H1 (cell line): ENCODE data around the gene LRRC46. TPM values are rescaled to one million over a fixed set of nuclear protein-coding genes. Genes with fewer than 3 reads are reported as not detected.

ENCODE experiments used
- CTCF ChIA-PET: fragments of 300-600 bp; sonication (Branson Sonifier 250); formaldehyde crosslinking; loops from one replicate; lab custom pipeline; 2021; ENCODE audit not compliant: partially characterized antibody; lab: Charles Lee
- POLR2A ChIA-PET: fragments of 300-600 bp; sonication (Branson Sonifier 250); formaldehyde crosslinking; loops from one replicate; lab custom pipeline; 2021; ENCODE audit warnings: inconsistent platforms; ENCODE audit not compliant: partially characterized antibody; lab: Charles Lee
- DNase-seq, 2 experiments: peaks; one replicate each; pipeline versions ENCODE4 v3.0.0 to v3.0.0-alpha.2; 2010 to 2022; ENCODE audit warnings: low spot score in 2 of 2, low read depth in 1 of 2, mixed read lengths in 1 of 2
- FAIRE-seq: peaks from 2 replicates; lab custom pipeline; 2011; peaks lifted over from hg19 to GRCh38; lab: Jason Lieb, UNC
- H2AFZ ChIP-seq: 2 replicates; pipeline ENCODE4 v1.8.1; 2012; ENCODE audit warnings: low read length, inconsistent platforms
- H2AK5ac ChIP-seq: 2 replicates; pipeline ENCODE4 v1.6.1; 2013; ENCODE audit warnings: low read depth, low read length
- H2BK120ac ChIP-seq: replicated peaks from 2 replicates; pipeline ENCODE3; 2013; ENCODE audit warnings: low read depth, low read length, inconsistent platforms
- H2BK12ac ChIP-seq: 2 replicates; pipeline ENCODE4 v1.6.1; 2013; ENCODE audit warnings: low read depth, low read length
- H2BK15ac ChIP-seq: 2 replicates; pipeline ENCODE4 v1.6.1; 2013; ENCODE audit warnings: low read length
- H2BK20ac ChIP-seq: 2 replicates; pipeline ENCODE4 v1.6.1; 2013; ENCODE audit warnings: low read length
- H2BK5ac ChIP-seq: 2 replicates; pipeline ENCODE4 v1.6.1; 2013; ENCODE audit warnings: low read depth, low read length
- H3K14ac ChIP-seq: 2 replicates; pipeline ENCODE4 v1.6.1; 2013; ENCODE audit warnings: inconsistent platforms; ENCODE audit not compliant: insufficient read length
- H3K18ac ChIP-seq: 2 replicates; pipeline ENCODE4 v1.6.1; 2013; ENCODE audit warnings: low read length; ENCODE audit errors: extremely low read depth
- H3K23ac ChIP-seq: 2 replicates; pipeline ENCODE4 v1.6.1; 2013; ENCODE audit warnings: inconsistent platforms; ENCODE audit not compliant: insufficient read length
- H3K23me2 ChIP-seq: 2 replicates; pipeline ENCODE4 v1.6.1; 2013; ENCODE audit warnings: low read depth, low read length
- H3K27ac ChIP-seq: 2 replicates; pipeline ENCODE4 v1.6.1; 2011; ENCODE audit warnings: low read depth, low read length, inconsistent platforms
- H3K27me3 ChIP-seq, 4 experiments: replicated peaks in 1 of 4; 1 replicate in 1 of 4; 2 replicates in 3 of 4; pipeline versions ENCODE4 v1.6.1 to v1.8.1; 2011 to 2013; ENCODE audit warnings: low read length in 3 of 4, mild to moderate bottlenecking in 3 of 4, inconsistent platforms in 2 of 4, mixed read lengths in 2 of 4, moderate library complexity in 1 of 4; ENCODE audit not compliant: control insufficient read depth in 3 of 4, insufficient read depth in 3 of 4; ENCODE audit errors: extremely low read depth in 1 of 4
- H3K36me3 ChIP-seq, 4 experiments: 2 replicates each; pipeline versions ENCODE4 v1.6.1 to v1.8.1; 2011 to 2013; ENCODE audit warnings: mild to moderate bottlenecking in 4 of 4, low read length in 3 of 4, moderate library complexity in 2 of 4, control low read depth in 1 of 4, inconsistent platforms in 1 of 4; ENCODE audit not compliant: insufficient read depth in 4 of 4, control insufficient read depth in 2 of 4
- H3K4ac ChIP-seq: replicated peaks from 2 replicates; pipeline ENCODE3; 2013; ENCODE audit warnings: low read length, low read depth, mixed read lengths, inconsistent platforms; ENCODE audit not compliant: insufficient read length
- H3K4me1 ChIP-seq, 4 experiments: replicated peaks in 1 of 4; 1 replicate in 1 of 4; 2 replicates in 3 of 4; pipeline versions ENCODE4 v1.6.1 to v1.8.1; 2011 to 2013; ENCODE audit warnings: low read length in 3 of 4, inconsistent platforms in 2 of 4, mixed read lengths in 1 of 4; ENCODE audit not compliant: insufficient read depth in 4 of 4, control insufficient read depth in 3 of 4
- H3K4me2 ChIP-seq, 2 experiments: 2 replicates each; pipeline versions ENCODE4 v1.6.1 to v1.8.1; 2011 to 2013; ENCODE audit warnings: low read depth in 2 of 2, low read length in 2 of 2, control low read depth in 1 of 2, inconsistent platforms in 1 of 2, mild to moderate bottlenecking in 1 of 2; ENCODE audit not compliant: insufficient read depth in 1 of 2
- H3K4me3 ChIP-seq, 4 experiments: fragments of 200-600, 300-600 bp in 1 of 4; sonication (generic), shearing (Covaris generic), sonication (Bioruptor Twin) in 1 of 4; 2 replicates each; pipeline versions ENCODE4 v1.5.1 to v1.8.1; 2011 to 2016; ENCODE audit warnings: low read length in 4 of 4, low read depth in 3 of 4, control low read depth in 2 of 4, inconsistent platforms in 2 of 4, mild to moderate bottlenecking in 2 of 4, mixed read lengths in 1 of 4, moderate library complexity in 1 of 4; ENCODE audit not compliant: insufficient read depth in 2 of 4; ENCODE audit errors: extremely low read depth in 1 of 4
- H3K56ac ChIP-seq: replicated peaks from 2 replicates; pipeline ENCODE3; 2013; ENCODE audit warnings: low read depth, mild to moderate bottlenecking, mixed read lengths, low read length, inconsistent platforms; ENCODE audit not compliant: insufficient read length
- H3K79me1 ChIP-seq: 2 replicates; pipeline ENCODE4 v1.6.1; 2013; ENCODE audit warnings: low read depth, low read length, control low read depth
- H3K79me2 ChIP-seq, 2 experiments: 2 replicates each; pipeline versions ENCODE4 v1.6.1 to v1.8.1; 2012 to 2013; ENCODE audit warnings: low read length in 2 of 2, mild to moderate bottlenecking in 2 of 2, inconsistent platforms in 1 of 2; ENCODE audit not compliant: insufficient read depth in 2 of 2, control insufficient read depth in 1 of 2
- H3K9ac ChIP-seq, 4 experiments: replicated peaks in 1 of 4; 1 replicate in 1 of 4; 2 replicates in 3 of 4; pipeline versions ENCODE4 v1.6.1 to v1.8.1; 2011 to 2013; ENCODE audit warnings: low read depth in 3 of 4, low read length in 3 of 4, control low read depth in 2 of 4, mild to moderate bottlenecking in 2 of 4, moderate library complexity in 2 of 4, inconsistent platforms in 1 of 4; ENCODE audit errors: extremely low read depth in 1 of 4
- H3K9me3 ChIP-seq, 2 experiments: 2 replicates each; pipeline versions ENCODE4 v1.6.1 to v1.8.1; 2012 to 2013; ENCODE audit warnings: mild to moderate bottlenecking in 2 of 2, moderate library complexity in 2 of 2, control low read depth in 1 of 2, inconsistent platforms in 1 of 2, low read depth in 1 of 2, low read length in 1 of 2, mixed read lengths in 1 of 2; ENCODE audit not compliant: insufficient read depth in 2 of 2
- H4K20me1 ChIP-seq, 2 experiments: replicated peaks in 1 of 2; 2 replicates each; pipeline versions ENCODE3 to v1.8.1; 2011 to 2013; ENCODE audit warnings: inconsistent platforms in 2 of 2, low read length in 2 of 2, mild to moderate bottlenecking in 1 of 2; ENCODE audit not compliant: insufficient read depth in 2 of 2, control insufficient read depth in 1 of 2
- H4K5ac ChIP-seq: 2 replicates; pipeline ENCODE4 v1.6.1; 2013; ENCODE audit warnings: low read length, low read depth, mixed read lengths, inconsistent platforms; ENCODE audit not compliant: insufficient read length
- H4K8ac ChIP-seq: 2 replicates; pipeline ENCODE4 v1.8.0; 2013; ENCODE audit warnings: mild to moderate bottlenecking, moderate library complexity, low read length, inconsistent platforms; ENCODE audit not compliant: insufficient read depth; ENCODE audit errors: extremely low read depth
- H4K91ac ChIP-seq: replicated peaks from 2 replicates; pipeline ENCODE3; 2013; ENCODE audit warnings: low read length, mixed read lengths, inconsistent platforms; ENCODE audit not compliant: insufficient read length
- BCL11A ChIP-seq, 2 experiments: IDR thresholded peaks; one replicate each; pipeline ENCODE4 v1.6.1; 2011; ENCODE audit warnings: low read depth in 2 of 2, low read length in 2 of 2, mild to moderate bottlenecking in 2 of 2
- HDAC2 ChIP-seq, 2 experiments: fragments of 300-600 bp in 1 of 2; sonication (generic) in 1 of 2; IDR thresholded peaks; 2 replicates each; pipeline ENCODE4 v1.6.1; 2011 to 2012; ENCODE audit warnings: low read depth in 2 of 2, low read length in 2 of 2, mild to moderate bottlenecking in 2 of 2, moderate library complexity in 2 of 2, borderline replicate concordance in 1 of 2, inconsistent platforms in 1 of 2
- KDM1A ChIP-seq: fragments of 200-600, 300-600 bp; sonication (generic); IDR thresholded peaks from 2 replicates; pipeline ENCODE4 v1.7.1; 2016; ENCODE audit warnings: mild to moderate bottlenecking, low read length, borderline replicate concordance
- TCF12 ChIP-seq: IDR thresholded peaks from 2 replicates; pipeline ENCODE4 v1.6.1; 2011; ENCODE audit warnings: low read depth, mild to moderate bottlenecking, low read length
- WGBS, 2 experiments: shearing (Covaris generic) in 1 of 2; methylation state at CpG; one replicate each; pipeline versions ENCODE4 v1.1.6 to v1.1.7; 2013 to 2015; ENCODE audit warnings: low lambda C conversion rate in 2 of 2, mixed read lengths in 2 of 2, inconsistent platforms in 1 of 2, low coverage in 1 of 2, missing lambda C conversion rate in 1 of 2; ENCODE audit not compliant: insufficient replicate concordance in 2 of 2, insufficient coverage in 1 of 2, insufficient read length in 1 of 2; ENCODE audit errors: extremely low coverage in 1 of 2, missing lambda C conversion rate in 1 of 2; 5-methylcytosine and 5-hydroxymethylcytosine counted together
- polyA plus RNA-seq, 7 experiments: library from polyadenylated mRNA; depleted of rRNA in 3 of 7; stranded (reverse) in 5 of 7; unstranded in 2 of 7; fragments of >200 nt in 5 of 7; fragments of 200-250 nt in 2 of 7; gene quantifications; 1 replicate in 5 of 7; 2 replicates in 1 of 7; 4 replicates in 1 of 7; pipeline versions ENCODE4 v1.2.1 to v1.2.3, GENCODE V29; 2011 to 2013; ENCODE audit warnings: missing spikeins in 2 of 7, mixed read lengths in 2 of 7
- total RNA-seq: library from RNA; stranded (reverse); fragmentation: NEBNext Ultra II Directional; extraction: Animal tissue kit (Norgen Biotek cat#: 25700); gene quantifications from 2 replicates; pipeline ENCODE4 v1.2.1, GENCODE V29; 2021

LRRC46 gene
- total and polyA plus RNA-seq, 2 of the 8 experiments (the other 6 are each of a cell fraction or from before 2014, with no cell fraction given), result 0.18 TPM; not detected in 1

- peak overlapping the region; percentile 54; the same call in 1 of the 2 replicates for H2BK5ac ChIP-seq
- peaks cover 0 to 2% of the 10 kb centered on the region in 2 experiments for H4K20me1 ChIP-seq
- H3K18ac ChIP-seq, result no peak overlapping the region; the same call in 1 of the 2 replicates
- FAIRE-seq (no peak), DNase-seq (no peak)
- no peak overlapping the region for H3K27ac ChIP-seq
- peaks cover 0 to 9% (median 1%) of the 10 kb centered on the region in 4 experiments; a peak in 4 of 8 replicates for H3K36me3 ChIP-seq
- H2BK120ac ChIP-seq, result no peak overlapping the region
- H2AK5ac ChIP-seq, result no peak overlapping the region
- POLR2A ChIA-PET, result interaction anchor here (1.0 to 12.4 kb wide), 6 partner anchors 9 to 60 kb away, joined by 3 to 134 read pairs (median 6); partner anchors contain the start of genes LRRC46, MRPL10, SP2 and SP6
- no peak overlapping the region for H4K5ac ChIP-seq
- peaks cover 2% of the 10 kb centered on the region; the same call in 1 of the 2 replicates for H3K23me2 ChIP-seq
- peak overlapping the region; percentile 73 to 80 for H3K4me2 ChIP-seq
- peak overlapping the region; percentile 2 for H4K91ac ChIP-seq
- H3K23ac ChIP-seq, result no peak overlapping the region
- H3K9me3 ChIP-seq, result no peaks in the 10 kb centered on the region
- WGBS, 2 experiments, result 63% methylated on average over 17 of the region's 17 CpGs; no CpG with 5 or more reads in 1 of the 2 experiments
- H3K56ac ChIP-seq, result no peak overlapping the region
- TF ChIP-seq HDAC2 (IDR thresholded peaks at IDR 0.05; ENCODE audit: borderline replicate concordance in 1 of 2, low read depth in 2 of 2, low read length in 2 of 2) (0 out of 4 replicates have a peak, but pooled peaks of 1 of the 2 experiments have one; percentile 22), BCL11A (IDR thresholded peaks at IDR 0.05; ENCODE audit: low read depth in 2 of 2, low read length in 2 of 2) (no peak), TCF12 (no peak), KDM1A (peak; percentile 74; the same call in 1 of the 2 replicates)
- TF ChIP-seq, all 59 proteins: peak for 2
- peak overlapping the region; percentile 47 to 92 (median 80) for H3K4me3 ChIP-seq
- peak overlapping the region; percentile 6; the same call in 1 of the 2 replicates for H2AFZ ChIP-seq
- no peak overlapping the region for H2BK15ac ChIP-seq
- peak overlapping the region in 3 of 4 experiments; percentile 49 to 52 (median 51); a peak in 6 of 7 replicates for H3K9ac ChIP-seq
- no peaks in the 10 kb centered on the region for H3K79me1 ChIP-seq
- H2BK20ac ChIP-seq, result no peak overlapping the region
- H3K27me3 ChIP-seq, result peaks cover 0 to 10% (median 5%) of the 10 kb centered on the region in 4 experiments; a peak in 3 of 7 replicates
- CTCF ChIA-PET, result interaction anchor here (0.7 to 33.0 kb wide), 23 partner anchors 9 to 212 kb away, joined by 3 to 1206 read pairs (median 4); partner anchors contain the start of genes LRRC46, MRPL10, PNPO and PRR15L
- H3K4ac ChIP-seq, result no peak overlapping the region
- H2BK12ac ChIP-seq, result no peak overlapping the region
- peaks cover 0 to 23% (median 8%) of the 10 kb centered on the region in 4 experiments; a peak in 5 of 7 replicates for H3K4me1 ChIP-seq
- peak overlapping the region; percentile 43; the same call in 1 of the 2 replicates for H4K8ac ChIP-seq
- no peaks in the 10 kb centered on the region for H3K79me2 ChIP-seq
- no peak overlapping the region for H3K14ac ChIP-seq
These were observed 8.7 kb downstream of the LRRC46 start for GRCh38 chr17:47840001-47840741.
